ENCODE measurements around the gene ATP1A3. TPM values are rescaled to one million over a fixed set of nuclear protein-coding genes. Genes with fewer than 3 reads are reported as not detected.
A peak's percentile ranks its signal among the peaks of the same experiment; 100 is the strongest.

The ATP1A3 gene
- total RNA-seq, 1 donor from 2014 or later: 23.2 TPM

- peaks cover 23% of the 10 kb centered on the region for H3K4me1 Mint-ChIP-seq
- no peaks in the 10 kb centered on the region for H3K9me3 Mint-ChIP-seq
- no peak overlapping the region for H3K27ac Mint-ChIP-seq (ENCODE audit: unreplicated experiment)
- H3K4me3 Mint-ChIP-seq: no peak overlapping the region
- no peaks in the 10 kb centered on the region for H3K27me3 Mint-ChIP-seq (ENCODE audit: low read depth)
- no peak for DNase-seq (ENCODE audit: low read depth, low spot score)
- TF ChIP-seq, protein P1, sequence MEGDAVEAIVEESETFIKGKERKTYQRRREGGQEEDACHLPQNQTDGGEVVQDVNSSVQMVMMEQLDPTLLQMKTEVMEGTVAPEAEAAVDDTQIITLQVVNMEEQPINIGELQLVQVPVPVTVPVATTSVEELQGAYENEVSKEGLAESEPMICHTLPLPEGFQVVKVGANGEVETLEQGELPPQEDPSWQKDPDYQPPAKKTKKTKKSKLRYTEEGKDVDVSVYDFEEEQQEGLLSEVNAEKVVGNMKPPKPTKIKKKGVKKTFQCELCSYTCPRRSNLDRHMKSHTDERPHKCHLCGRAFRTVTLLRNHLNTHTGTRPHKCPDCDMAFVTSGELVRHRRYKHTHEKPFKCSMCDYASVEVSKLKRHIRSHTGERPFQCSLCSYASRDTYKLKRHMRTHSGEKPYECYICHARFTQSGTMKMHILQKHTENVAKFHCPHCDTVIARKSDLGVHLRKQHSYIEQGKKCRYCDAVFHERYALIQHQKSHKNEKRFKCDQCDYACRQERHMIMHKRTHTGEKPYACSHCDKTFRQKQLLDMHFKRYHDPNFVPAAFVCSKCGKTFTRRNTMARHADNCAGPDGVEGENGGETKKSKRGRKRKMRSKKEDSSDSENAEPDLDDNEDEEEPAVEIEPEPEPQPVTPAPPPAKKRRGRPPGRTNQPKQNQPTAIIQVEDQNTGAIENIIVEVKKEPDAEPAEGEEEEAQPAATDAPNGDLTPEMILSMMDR (conservative IDR thresholded peaks at IDR 0.05): no peak
- H3K36me3 Mint-ChIP-seq (ENCODE audit: low read depth): no peaks in the 10 kb centered on the region
These were observed 38.5 kb downstream of the ATP1A3 start for GRCh38 chr19:41955521-41955920.

- H3K36me3 Mint-ChIP-seq (ENCODE audit: low read depth): no peaks in the 10 kb centered on the region
- H3K9me3 Mint-ChIP-seq: no peaks in the 10 kb centered on the region
- H3K27me3 Mint-ChIP-seq (ENCODE audit: low read depth): no peaks in the 10 kb centered on the region
- peak overlapping the region; percentile 74 for H3K4me3 Mint-ChIP-seq
- peaks cover 4% of the 10 kb centered on the region for H3K4me1 Mint-ChIP-seq
- peak; percentile 96 for DNase-seq (ENCODE audit: low read depth, low spot score)
- TF ChIP-seq, protein P1 (conservative IDR thresholded peaks at IDR 0.05): peak; percentile 95
- peak overlapping the region; percentile 22 for H3K27ac Mint-ChIP-seq (ENCODE audit: unreplicated experiment)
These were observed 42.3 kb downstream of the ATP1A3 start for GRCh38 chr19:41951686-41952172.

DNA sequence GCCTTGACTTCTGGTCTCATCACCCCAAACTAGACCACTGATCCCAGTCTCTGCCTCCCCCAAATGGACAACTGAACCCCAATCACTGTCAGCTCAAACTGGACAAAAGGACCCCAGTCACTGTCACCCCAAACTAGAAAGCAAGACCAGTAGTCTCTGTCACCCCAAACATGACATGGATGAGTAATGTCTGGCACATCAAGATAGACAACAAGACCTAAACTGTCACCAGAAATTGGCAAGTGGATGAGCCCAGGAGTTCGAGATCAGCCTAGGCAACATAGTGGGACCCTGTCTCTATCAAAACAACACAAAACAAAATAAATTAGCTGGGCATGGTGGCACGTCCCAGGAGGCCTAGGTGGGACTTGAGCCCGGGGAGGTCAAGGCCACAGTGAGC is 46.9 kb downstream of the ATP1A3 start:
- peaks cover 4% of the 10 kb centered on the region for H3K4me1 Mint-ChIP-seq
- peaks cover 2% of the 10 kb centered on the region for H3K9me3 Mint-ChIP-seq
- peaks cover 4% of the 10 kb centered on the region for H3K27me3 Mint-ChIP-seq (ENCODE audit: low read depth)
- H3K27ac Mint-ChIP-seq (ENCODE audit: unreplicated experiment): no peak overlapping the region
- TF ChIP-seq, protein P1 (conservative IDR thresholded peaks at IDR 0.05): no peak
- no peak overlapping the region for H3K4me3 Mint-ChIP-seq
- DNase-seq (ENCODE audit: low read depth, low spot score): no peak
- no peaks in the 10 kb centered on the region for H3K36me3 Mint-ChIP-seq (ENCODE audit: low read depth)

GRCh38 chr19:41945135-41945766 is 48.8 kb downstream of the ATP1A3 start:
- no peak for DNase-seq (ENCODE audit: low read depth, low spot score)
- H3K36me3 Mint-ChIP-seq (ENCODE audit: low read depth): no peaks in the 10 kb centered on the region
- H3K4me1 Mint-ChIP-seq: peaks cover 6% of the 10 kb centered on the region
- H3K9me3 Mint-ChIP-seq: peaks cover 2% of the 10 kb centered on the region
- H3K27me3 Mint-ChIP-seq (ENCODE audit: low read depth): peaks cover 16% of the 10 kb centered on the region
- no peak overlapping the region for H3K4me3 Mint-ChIP-seq
- no peak overlapping the region for H3K27ac Mint-ChIP-seq (ENCODE audit: unreplicated experiment)
- TF ChIP-seq, protein P1 (conservative IDR thresholded peaks at IDR 0.05): no peak

- Mint-ChIP-seq H3K27me3 (ENCODE audit: low read depth) (peaks cover 20% of the 10 kb centered on the region), H3K36me3 (ENCODE audit: low read depth) (no peaks in the 10 kb centered on the region)
- TF ChIP-seq, protein P1 (conservative IDR thresholded peaks at IDR 0.05): no peak
These were observed 49.7 kb downstream of the ATP1A3 start for GRCh38 chr19:41944336-41944735.

More at GRCh38 chr19:41944336-41944735, 49.7 kb downstream of the ATP1A3 start:
- H3K4me1 Mint-ChIP-seq: peaks cover 6% of the 10 kb centered on the region
- H3K9me3 Mint-ChIP-seq: peaks cover 2% of the 10 kb centered on the region
- no peak for DNase-seq (ENCODE audit: low read depth, low spot score)
- no peak overlapping the region for H3K27ac Mint-ChIP-seq (ENCODE audit: unreplicated experiment)
- H3K4me3 Mint-ChIP-seq: peak overlapping the region; percentile 2
